Memory B cell (primary cell): ENCODE results near the gene ELAVL4.

Source experiments
- ATAC-seq: fragments of 150-1000 bp; cut with Tn5 transposase; 2 replicates; pipeline ENCODE4 v1.10.0; 2021; ENCODE audit warnings: low read depth, mild to moderate bottlenecking, moderate library complexity
- DNase-seq, 2 donors: peaks; one replicate each; pipeline ENCODE4 v3.0.0; 2022; ENCODE audit warnings: low spot score in 2 of 2
- H3K27ac Mint-ChIP-seq: one replicate; pipeline ENCODE4 v1.8.0; 2022; ENCODE audit warnings: mild to moderate bottlenecking, moderate library complexity, mixed read lengths
- H3K27me3 Mint-ChIP-seq: one replicate; pipeline ENCODE4 v1.8.0; 2022; ENCODE audit warnings: mixed read lengths
- H3K36me3 Mint-ChIP-seq: one replicate; pipeline ENCODE4 v1.8.0; 2022; ENCODE audit warnings: mild to moderate bottlenecking, mixed read lengths
- H3K4me1 Mint-ChIP-seq: one replicate; pipeline ENCODE4 v1.8.0; 2022; ENCODE audit warnings: mixed read lengths
- H3K4me3 Mint-ChIP-seq: one replicate; pipeline ENCODE4 v1.8.0; 2022; ENCODE audit warnings: mild to moderate bottlenecking, moderate library complexity, mixed read lengths
- H3K9me3 Mint-ChIP-seq: one replicate; pipeline ENCODE4 v1.8.0; 2022; ENCODE audit warnings: mixed read lengths

Gene ELAVL4

DNA sequence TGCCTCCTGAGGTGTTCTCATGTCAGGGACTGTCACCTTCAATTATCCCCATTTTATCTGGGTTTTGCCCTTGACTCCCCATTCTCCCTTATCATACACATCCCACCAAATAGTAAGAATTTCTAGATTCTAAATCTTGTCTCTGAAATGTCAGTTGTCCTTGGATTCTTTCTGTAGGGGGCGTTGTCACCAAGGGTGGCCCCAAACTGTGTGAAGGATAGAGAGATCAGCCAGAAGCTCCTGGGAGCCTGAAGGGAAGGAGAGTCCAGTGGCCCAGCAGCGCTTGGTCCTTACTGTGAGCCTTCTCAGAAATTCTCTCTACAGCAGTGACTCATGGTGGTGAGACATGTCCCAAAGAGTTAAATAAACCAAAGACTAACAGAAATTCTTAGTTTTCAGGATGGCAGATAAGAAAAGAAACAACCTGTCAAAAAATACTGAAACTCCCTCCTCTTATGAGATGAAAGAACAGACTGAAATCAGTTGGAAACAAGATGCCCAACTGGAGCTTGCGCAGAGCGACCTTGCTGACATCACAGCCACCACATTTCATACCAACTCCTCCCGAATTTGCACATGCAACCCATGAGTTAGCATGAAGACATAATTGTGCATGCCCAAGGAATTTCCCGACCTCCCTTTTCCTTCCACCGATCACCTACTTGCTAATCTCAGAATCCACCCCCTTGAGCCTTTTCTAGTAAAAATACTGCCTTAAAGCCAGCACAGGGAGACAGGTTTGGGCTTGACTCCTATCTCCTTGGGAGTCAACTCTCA, 109.8 kb downstream of the ELAVL4 start:
- ATAC-seq (no peak), DNase-seq (no peak)
- peaks cover 2% of the 10 kb centered on the region for H3K27me3 Mint-ChIP-seq
- H3K36me3 Mint-ChIP-seq = no peaks in the 10 kb centered on the region
- no peak overlapping the region for H3K27ac Mint-ChIP-seq
- no peaks in the 10 kb centered on the region for H3K4me1 Mint-ChIP-seq
- no peak overlapping the region for H3K4me3 Mint-ChIP-seq
- no peaks in the 10 kb centered on the region for H3K9me3 Mint-ChIP-seq

DNA sequence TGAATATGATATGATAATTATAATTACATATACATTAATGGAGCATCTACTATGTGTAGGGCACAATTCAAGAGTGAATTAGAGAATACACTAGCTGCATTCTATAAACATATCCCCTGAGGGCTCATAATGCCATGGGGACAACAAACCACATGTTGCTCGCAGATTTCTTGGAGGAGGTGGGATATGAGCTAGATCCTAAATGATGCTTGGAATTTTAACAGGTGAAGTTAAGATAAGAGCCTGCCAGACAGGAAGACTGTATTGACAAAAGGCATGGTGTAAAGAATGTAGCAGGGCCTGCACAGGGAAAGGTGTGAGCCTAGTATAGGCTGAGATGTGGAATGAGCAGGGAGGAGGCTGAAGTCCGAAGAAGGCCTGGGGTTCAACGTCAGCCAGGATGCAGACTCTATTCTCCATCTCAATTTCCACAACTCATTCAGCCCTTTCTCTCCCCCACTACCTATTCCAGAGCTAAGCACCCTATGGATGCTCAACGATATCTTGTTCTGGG, 120.2 kb downstream of the ELAVL4 start:
- no peak for ATAC-seq
- H3K4me3 Mint-ChIP-seq = no peak overlapping the region
- H3K36me3 Mint-ChIP-seq = peaks cover 5% of the 10 kb centered on the region
- H3K4me1 Mint-ChIP-seq = no peaks in the 10 kb centered on the region
- H3K27me3 Mint-ChIP-seq = no peaks in the 10 kb centered on the region
- H3K27ac Mint-ChIP-seq = no peak overlapping the region
- no peak for DNase-seq
- H3K9me3 Mint-ChIP-seq = peaks cover 12% of the 10 kb centered on the region

DNA sequence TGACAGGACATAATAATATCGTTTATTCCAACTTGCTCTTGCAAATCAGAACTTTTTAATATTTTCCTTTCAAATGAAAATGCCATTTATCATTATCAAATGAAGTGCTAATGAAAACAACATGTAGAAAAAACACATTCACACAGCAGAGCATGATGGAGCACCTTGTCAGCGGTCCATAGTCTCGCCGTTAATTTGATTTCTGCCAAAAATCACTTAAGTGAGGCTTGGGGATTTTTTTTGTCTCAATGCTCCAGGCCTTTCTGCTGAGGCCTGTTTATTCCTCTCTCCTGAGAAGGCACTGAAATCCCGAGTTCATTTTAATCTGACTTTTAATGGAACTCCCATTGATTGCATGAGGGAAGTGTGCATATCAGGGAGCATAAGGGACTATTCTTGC, 122.5 kb downstream of the ELAVL4 start:
- DNase-seq (no peak), ATAC-seq (no peak)
- H3K36me3 Mint-ChIP-seq = peaks cover 6% of the 10 kb centered on the region
- no peaks in the 10 kb centered on the region for H3K4me1 Mint-ChIP-seq
- H3K9me3 Mint-ChIP-seq = peaks cover 7% of the 10 kb centered on the region
- no peak overlapping the region for H3K27ac Mint-ChIP-seq
- no peak overlapping the region for H3K4me3 Mint-ChIP-seq
- no peaks in the 10 kb centered on the region for H3K27me3 Mint-ChIP-seq

DNA sequence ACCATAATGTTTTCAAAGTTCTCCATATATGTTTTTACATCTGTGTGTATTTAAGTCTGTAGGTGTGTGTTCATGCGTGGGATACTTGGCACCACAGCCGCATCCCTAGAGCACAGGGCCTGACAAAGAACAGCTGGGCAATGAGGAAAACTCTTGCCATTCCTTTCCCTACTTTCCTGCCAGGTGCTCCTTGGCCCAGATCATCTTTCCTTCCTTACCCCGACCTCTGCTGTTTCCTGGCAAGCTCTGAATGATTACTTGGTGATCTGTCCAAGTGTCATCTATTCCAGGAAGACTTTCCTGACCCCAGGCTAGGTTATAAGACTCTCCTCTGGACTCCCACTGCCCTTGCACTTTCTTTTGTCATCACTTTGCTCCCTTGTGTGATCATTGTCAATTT, 123.6 kb downstream of the ELAVL4 start:
- Mint-ChIP-seq H3K4me3 (no peak overlapping the region), H3K9me3 (peaks cover 3% of the 10 kb centered on the region), H3K27ac (no peak overlapping the region), H3K4me1 (no peaks in the 10 kb centered on the region), H3K27me3 (no peaks in the 10 kb centered on the region), H3K36me3 (peaks cover 4% of the 10 kb centered on the region)
- no peak for DNase-seq
- ATAC-seq = no peak

DNA sequence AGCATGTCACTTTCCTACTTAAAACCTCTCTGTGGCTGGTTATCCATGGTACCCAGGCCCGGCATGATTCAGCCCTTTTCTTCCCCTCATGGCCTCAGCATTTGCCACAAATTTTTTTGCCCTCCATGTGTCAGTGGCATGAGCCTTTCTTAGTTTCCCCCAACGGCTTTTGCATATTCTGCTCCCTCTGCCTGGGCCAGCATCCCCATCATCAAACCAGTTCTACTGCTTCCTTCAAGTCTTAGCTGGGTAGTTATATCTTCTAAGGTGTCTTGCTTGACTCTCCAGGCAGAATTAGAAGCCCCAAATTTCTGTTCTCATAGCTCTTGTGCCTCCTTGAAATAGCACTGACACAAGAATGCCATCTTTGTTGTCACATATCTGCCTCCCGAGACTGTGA, 127.9 kb downstream of the ELAVL4 start:
- Mint-ChIP-seq H3K4me1 (no peaks in the 10 kb centered on the region), H3K4me3 (no peak overlapping the region), H3K27me3 (no peaks in the 10 kb centered on the region), H3K36me3 (peaks cover 4% of the 10 kb centered on the region), H3K9me3 (peaks cover 3% of the 10 kb centered on the region), H3K27ac (no peak overlapping the region)
- ATAC-seq (no peak), DNase-seq (no peak)

DNA sequence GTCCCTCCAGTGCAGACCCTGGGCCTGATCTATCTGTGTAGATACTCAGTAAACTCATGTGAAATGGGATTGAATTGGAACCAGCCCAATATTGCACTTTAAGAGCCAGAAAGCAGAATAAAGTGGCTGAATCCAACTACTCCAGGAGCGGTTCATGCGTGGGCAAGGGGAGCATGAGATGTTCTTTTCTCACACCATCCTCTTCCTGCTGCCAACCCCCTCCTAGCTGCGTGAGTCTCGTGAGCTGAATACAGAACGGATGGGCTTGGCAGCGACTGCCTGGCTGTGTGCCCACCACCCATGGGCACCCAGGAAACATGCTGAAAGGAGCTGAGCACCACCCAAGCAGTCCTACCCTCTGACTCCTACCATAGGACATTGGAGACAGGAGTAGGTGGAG, 128.3 kb downstream of the ELAVL4 start:
- H3K27ac Mint-ChIP-seq = no peak overlapping the region
- ATAC-seq (no peak), DNase-seq (no peak)
- no peaks in the 10 kb centered on the region for H3K27me3 Mint-ChIP-seq
- H3K9me3 Mint-ChIP-seq = peaks cover 3% of the 10 kb centered on the region
- no peaks in the 10 kb centered on the region for H3K4me1 Mint-ChIP-seq
- no peak overlapping the region for H3K4me3 Mint-ChIP-seq
- H3K36me3 Mint-ChIP-seq = peaks cover 4% of the 10 kb centered on the region

DNA sequence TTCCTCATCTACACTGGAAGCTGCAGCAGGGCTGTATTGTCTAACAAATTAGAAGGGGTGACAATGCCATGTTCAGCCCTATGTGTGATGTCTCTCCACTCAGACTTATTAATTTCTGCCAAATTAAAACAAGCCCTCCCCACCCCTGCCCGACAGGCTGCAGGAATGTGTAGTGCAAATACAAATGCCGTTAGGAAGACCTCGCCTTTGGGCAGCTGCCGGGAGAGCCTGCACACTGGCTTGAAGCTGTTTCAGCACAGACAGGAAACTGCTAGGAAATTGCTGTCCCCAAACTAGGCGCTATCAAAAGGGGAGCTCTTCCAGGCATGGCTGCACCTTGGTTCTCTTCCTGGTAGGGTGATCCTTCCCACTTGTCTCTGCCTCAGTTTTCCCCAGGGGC, 135.2 kb downstream of the ELAVL4 start:
- Mint-ChIP-seq H3K4me3 (no peak overlapping the region), H3K9me3 (no peaks in the 10 kb centered on the region), H3K36me3 (no peaks in the 10 kb centered on the region), H3K4me1 (no peaks in the 10 kb centered on the region), H3K27me3 (peaks cover 13% of the 10 kb centered on the region), H3K27ac (no peak overlapping the region)
- DNase-seq (no peak), ATAC-seq (no peak)

DNA sequence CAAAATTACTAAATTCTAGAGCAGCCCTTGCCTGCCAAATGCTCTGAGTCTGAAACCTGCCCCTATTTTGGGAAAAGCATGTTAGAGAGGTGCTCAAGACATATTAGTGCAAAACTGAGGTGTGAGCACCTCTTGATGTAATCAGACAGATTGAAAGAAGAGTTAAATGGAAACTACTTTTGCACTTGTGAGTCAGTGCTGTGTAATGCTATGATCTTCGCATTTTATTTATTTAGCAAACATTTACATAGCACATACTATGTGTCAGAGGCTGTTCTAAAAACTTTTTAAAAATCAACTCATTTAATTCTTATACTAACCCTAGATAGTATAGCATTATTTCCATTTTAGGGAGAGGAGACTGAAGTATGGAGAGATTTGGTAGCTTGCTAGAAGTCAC, 138.1 kb downstream of the ELAVL4 start:
- no peak overlapping the region for H3K4me3 Mint-ChIP-seq
- H3K9me3 Mint-ChIP-seq = no peaks in the 10 kb centered on the region
- H3K4me1 Mint-ChIP-seq = peaks cover 12% of the 10 kb centered on the region
- H3K27ac Mint-ChIP-seq = no peak overlapping the region
- DNase-seq (no peak), ATAC-seq (no peak)
- peaks cover 13% of the 10 kb centered on the region for H3K27me3 Mint-ChIP-seq
- H3K36me3 Mint-ChIP-seq = no peaks in the 10 kb centered on the region

DNA sequence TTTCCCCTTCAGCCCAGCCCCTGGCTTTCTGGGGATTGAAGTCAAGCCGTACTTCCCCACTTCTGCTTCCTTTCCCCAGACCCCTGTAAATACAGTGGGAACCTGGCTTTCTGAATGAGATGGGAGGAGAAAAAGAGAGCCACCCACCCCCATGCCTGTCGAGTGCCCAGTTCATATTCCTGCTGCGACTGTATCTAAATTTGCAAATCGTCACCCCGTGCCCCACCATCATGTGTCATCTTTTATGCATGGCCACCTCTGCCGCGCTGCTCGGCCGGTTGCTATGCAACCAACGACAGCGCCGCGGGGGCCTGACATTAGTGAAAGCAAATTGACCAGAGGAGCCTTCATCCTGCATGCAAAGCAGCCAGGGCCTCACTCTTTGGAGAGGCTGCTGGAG, 143.0 kb downstream of the ELAVL4 start:
- H3K27me3 Mint-ChIP-seq = peaks cover 1% of the 10 kb centered on the region
- peak overlapping the region; percentile 82 for H3K4me3 Mint-ChIP-seq
- H3K27ac Mint-ChIP-seq = peak overlapping the region; percentile 64
- H3K4me1 Mint-ChIP-seq = peaks cover 16% of the 10 kb centered on the region
- H3K9me3 Mint-ChIP-seq = no peaks in the 10 kb centered on the region
- peak; percentile 87 for ATAC-seq
- H3K36me3 Mint-ChIP-seq = no peaks in the 10 kb centered on the region
- DNase-seq = peak; percentile 1 to 11

DNA sequence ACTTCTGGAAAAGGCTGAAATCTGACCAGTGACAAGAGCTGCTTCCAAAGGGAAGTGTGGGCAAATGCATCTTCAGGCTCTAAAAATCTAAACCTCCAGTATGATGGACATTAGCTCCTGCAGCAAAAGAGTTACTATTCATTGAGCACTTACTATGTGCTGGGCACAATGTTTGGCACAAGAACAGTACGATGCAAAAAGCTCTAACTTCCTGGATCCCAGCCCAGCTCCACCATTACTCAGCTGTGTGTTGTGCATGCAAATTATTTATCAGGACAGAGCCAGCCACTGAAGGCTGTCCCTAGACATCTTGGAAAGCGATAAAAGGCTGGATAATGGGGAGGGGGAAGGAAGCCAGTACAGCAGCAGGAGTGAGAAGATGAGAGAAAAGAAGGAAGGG, 143.5 kb downstream of the ELAVL4 start:
- H3K4me3 Mint-ChIP-seq = no peak overlapping the region
- no peaks in the 10 kb centered on the region for H3K36me3 Mint-ChIP-seq
- H3K27ac Mint-ChIP-seq = no peak overlapping the region
- ATAC-seq (no peak), DNase-seq (no peak)
- peaks cover 1% of the 10 kb centered on the region for H3K27me3 Mint-ChIP-seq
- H3K9me3 Mint-ChIP-seq = no peaks in the 10 kb centered on the region
- H3K4me1 Mint-ChIP-seq = peaks cover 16% of the 10 kb centered on the region
